AG04450 (cell line): ENCODE measurements around the gene LIPG. TPM values are rescaled to one million over a fixed set of nuclear protein-coding genes. Genes with fewer than 3 reads are reported as not detected.

ENCODE experiments used
- CTCF ChIA-PET: fragments of 300-600, 350-600 bp; formaldehyde crosslinking; extraction: SDS; loops from one replicate; lab custom pipeline; 2022; ENCODE audit warnings: antibody characterized with exemption, inconsistent platforms; lab: Charles Lee
- POLR2A ChIA-PET: fragments of 350-600 bp; formaldehyde crosslinking; extraction: SDS; loops from one replicate; lab custom pipeline; 2021; ENCODE audit warnings: antibody characterized with exemption, inconsistent platforms; lab: Yijun Ruan, JAX
- DNase-seq: peaks from one replicate; pipeline ENCODE4 v3.0.0-alpha.2; 2011; ENCODE audit warnings: low read depth, low spot score
- H3K27ac ChIP-seq: one replicate; pipeline ENCODE4 v1.5.1; 2012; ENCODE audit warnings: low read depth, low read length, control low read depth
- H3K27me3 ChIP-seq: one replicate; pipeline ENCODE4 v1.6.0; 2012; ENCODE audit warnings: low read length; ENCODE audit not compliant: control insufficient read depth, insufficient read depth
- H3K4me3 ChIP-seq: 2 replicates; pipeline ENCODE4 v1.5.1; 2011; ENCODE audit warnings: mild to moderate bottlenecking, low read depth, low read length, control low read depth
- H3K9me3 ChIP-seq: 2 replicates; pipeline ENCODE4 v1.5.1; 2012; ENCODE audit warnings: low read length; ENCODE audit not compliant: control insufficient read depth, insufficient read depth
- polyA plus RNA-seq: library from polyadenylated mRNA; depleted of rRNA; stranded (reverse); fragments of >200 nt; gene quantifications from 2 replicates; pipeline ENCODE4 v1.2.3, GENCODE V29; 2011
- TF ChIP-seq, protein P1 (sequence below): IDR thresholded peaks from 2 replicates; pipeline ENCODE4 v1.5.1; 2011; ENCODE audit warnings: low read depth, low read length, control low read depth, inconsistent platforms

The LIPG gene
- polyA plus RNA-seq, 1 experiment: 0.19 TPM

DNA sequence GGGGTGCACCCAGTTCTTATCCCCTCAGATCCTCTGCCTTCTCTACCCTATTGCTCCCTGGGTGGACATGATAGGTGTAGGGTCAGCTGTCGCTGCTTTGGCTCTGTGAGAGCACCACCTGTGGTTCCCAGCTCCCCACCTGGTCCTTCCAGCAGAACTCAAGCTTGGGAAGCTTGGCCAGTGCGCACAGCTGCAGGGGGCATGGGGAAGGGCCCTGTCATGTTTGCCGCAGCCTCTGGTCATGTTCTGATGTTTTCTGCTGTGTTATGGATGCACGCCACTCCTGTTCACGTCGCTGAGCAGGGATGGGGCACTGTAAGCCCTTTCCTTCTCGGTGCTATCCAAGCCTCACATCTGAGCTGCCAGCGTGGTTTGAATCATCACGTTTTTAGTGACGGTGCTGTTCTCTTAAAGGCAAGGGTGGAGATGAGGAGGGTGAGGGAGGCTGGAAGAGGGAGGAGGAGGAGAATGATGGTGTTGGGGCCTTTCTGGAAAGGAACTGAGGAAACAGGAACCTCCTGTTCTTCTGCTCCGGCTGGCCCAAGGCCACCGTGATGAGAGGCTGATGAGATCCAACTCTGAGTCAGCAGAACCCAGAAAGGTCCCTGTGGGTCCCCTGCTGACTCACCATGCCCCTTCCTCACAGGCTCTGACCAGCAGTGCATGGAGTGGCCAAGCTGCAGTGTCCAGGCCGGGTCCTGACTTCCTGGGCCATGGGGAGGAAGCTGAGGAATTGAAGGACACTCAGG, 78.0 kb downstream of the LIPG start:
- ChIA-PET POLR2A (no interaction called here), CTCF (no interaction called here)
- no peak for DNase-seq
- H3K27ac ChIP-seq: no peak overlapping the region
- H3K4me3 ChIP-seq: no peak overlapping the region
- peaks cover 7% of the 10 kb centered on the region for H3K27me3 ChIP-seq
- no peaks in the 10 kb centered on the region for H3K9me3 ChIP-seq
- TF ChIP-seq, protein P1, sequence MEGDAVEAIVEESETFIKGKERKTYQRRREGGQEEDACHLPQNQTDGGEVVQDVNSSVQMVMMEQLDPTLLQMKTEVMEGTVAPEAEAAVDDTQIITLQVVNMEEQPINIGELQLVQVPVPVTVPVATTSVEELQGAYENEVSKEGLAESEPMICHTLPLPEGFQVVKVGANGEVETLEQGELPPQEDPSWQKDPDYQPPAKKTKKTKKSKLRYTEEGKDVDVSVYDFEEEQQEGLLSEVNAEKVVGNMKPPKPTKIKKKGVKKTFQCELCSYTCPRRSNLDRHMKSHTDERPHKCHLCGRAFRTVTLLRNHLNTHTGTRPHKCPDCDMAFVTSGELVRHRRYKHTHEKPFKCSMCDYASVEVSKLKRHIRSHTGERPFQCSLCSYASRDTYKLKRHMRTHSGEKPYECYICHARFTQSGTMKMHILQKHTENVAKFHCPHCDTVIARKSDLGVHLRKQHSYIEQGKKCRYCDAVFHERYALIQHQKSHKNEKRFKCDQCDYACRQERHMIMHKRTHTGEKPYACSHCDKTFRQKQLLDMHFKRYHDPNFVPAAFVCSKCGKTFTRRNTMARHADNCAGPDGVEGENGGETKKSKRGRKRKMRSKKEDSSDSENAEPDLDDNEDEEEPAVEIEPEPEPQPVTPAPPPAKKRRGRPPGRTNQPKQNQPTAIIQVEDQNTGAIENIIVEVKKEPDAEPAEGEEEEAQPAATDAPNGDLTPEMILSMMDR: no peak

DNA sequence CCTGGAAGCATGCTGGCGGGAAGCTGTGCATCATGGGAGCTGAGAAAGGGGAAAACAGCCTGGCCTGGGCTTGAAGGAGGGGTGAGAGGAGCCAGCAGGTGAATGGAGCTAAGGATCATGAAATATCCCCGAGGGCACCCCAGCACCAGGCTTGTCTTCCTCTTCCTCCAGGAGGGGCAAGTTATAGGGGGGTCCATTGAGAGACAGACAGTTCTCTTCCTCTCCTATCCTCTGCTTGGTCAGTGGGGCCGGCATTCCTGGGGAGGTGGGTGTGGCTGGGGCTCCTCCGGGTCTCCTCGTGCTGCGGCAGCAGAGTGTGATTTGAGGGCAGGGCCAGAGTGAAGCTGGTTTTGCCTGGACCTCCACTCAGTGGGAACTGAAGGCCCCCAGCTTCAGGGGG, 78.9 kb downstream of the LIPG start:
- TF ChIP-seq, protein P1: no peak
- CTCF ChIA-PET: no interaction called here
- no peak for DNase-seq
- Histone ChIP-seq H3K9me3 (no peaks in the 10 kb centered on the region), H3K27me3 (peaks cover 7% of the 10 kb centered on the region), H3K4me3 (no peak overlapping the region), H3K27ac (no peak overlapping the region)
- POLR2A ChIA-PET: no interaction called here

DNA sequence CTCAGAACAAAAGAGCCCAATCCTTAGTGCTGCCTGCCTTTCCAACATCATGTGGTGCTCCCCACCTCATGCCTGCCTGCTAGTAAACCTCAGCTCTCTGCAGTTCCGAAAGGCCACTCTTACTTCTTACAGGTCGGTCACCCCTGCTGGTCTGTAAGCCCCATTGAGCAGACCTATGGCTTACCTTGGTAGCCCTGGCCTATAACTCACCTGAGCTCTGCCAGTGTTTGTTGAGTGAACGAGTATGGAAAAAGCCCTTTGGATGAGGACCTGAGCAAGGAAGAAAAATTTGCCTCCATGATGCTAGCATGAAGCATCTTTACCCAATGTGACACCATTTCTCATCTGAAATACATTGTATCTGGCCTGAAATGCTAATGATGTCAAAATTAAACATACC, 83.3 kb downstream of the LIPG start:
- H3K9me3 ChIP-seq: no peaks in the 10 kb centered on the region
- no peaks in the 10 kb centered on the region for H3K27me3 ChIP-seq
- TF ChIP-seq, protein P1: no peak
- no peak for DNase-seq
- ChIA-PET POLR2A (no interaction called here), CTCF (no interaction called here)
- H3K27ac ChIP-seq: no peak overlapping the region
- no peak overlapping the region for H3K4me3 ChIP-seq

DNA sequence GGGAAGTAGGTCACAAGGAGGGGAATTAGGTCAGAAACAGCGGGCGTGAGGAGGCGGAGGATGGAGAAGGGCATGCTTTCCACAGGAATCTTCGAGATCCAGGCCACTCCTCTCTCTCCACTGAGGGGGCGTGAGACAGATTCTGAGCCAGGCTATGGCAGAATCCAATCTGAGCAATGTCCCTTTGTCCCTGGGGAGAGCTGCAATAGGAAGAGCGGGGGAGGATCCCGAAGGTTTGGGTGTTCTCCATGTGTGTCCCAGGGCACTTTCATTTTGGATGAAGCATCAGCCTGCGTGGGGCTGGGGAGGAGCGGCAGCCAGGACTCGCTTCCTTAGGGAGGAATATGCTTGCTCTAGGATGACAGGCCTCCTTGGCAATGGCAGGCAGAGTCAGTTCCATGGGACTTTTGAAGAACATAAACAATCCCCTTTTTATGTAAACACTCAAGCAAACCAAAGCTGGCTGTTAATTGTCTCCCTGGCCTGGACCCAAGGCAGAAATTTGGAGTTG, 84.0 kb downstream of the LIPG start:
- no peaks in the 10 kb centered on the region for H3K27me3 ChIP-seq
- DNase-seq: no peak
- ChIA-PET CTCF (no interaction called here), POLR2A (no interaction called here)
- peak overlapping the region; percentile 34; the same call in 1 of the 2 replicates for H3K4me3 ChIP-seq
- H3K27ac ChIP-seq: no peak overlapping the region
- no peaks in the 10 kb centered on the region for H3K9me3 ChIP-seq
- TF ChIP-seq, protein P1: no peak

DNA sequence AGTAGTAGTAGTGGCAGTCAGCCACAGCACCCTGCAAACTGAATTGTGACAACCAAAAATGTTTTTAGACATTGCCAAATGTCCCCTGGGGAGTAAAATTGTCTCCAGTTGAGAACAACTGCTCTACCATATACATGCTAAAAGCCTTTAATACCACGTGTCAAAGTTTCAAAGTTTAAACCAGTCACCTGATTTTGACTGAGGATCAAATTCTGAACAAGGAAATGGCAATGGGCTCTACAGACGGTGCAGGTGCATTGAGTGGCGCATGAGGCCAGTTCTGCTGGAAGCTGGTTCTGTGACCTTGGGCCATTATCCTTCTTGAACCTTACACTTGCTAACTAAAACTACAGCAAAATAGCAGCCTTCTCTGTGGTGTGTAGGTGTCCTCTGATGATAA, 85.0 kb downstream of the LIPG start:
- Histone ChIP-seq H3K4me3 (no peak overlapping the region), H3K27me3 (no peaks in the 10 kb centered on the region), H3K27ac (no peak overlapping the region), H3K9me3 (no peaks in the 10 kb centered on the region)
- DNase-seq: no peak
- POLR2A ChIA-PET: interaction anchor here (0.6 kb wide), 1 partner anchor 117 kb away, joined by 3 read pairs; no protein-coding TSS in a partner anchor
- TF ChIP-seq, protein P1: no peak
- CTCF ChIA-PET: no interaction called here
